RWPE1 (cell line): ENCODE measurements around the gene GALNT2.

Experiments used
- CTCF ChIA-PET: fragments of 350-600 bp; sonication (Branson Sonifier 250); formaldehyde crosslinking; extraction: SDS; loops from one replicate; lab custom pipeline; 2021; lab: Yijun Ruan, JAX
- POLR2A ChIA-PET: fragments of 400-600 bp; formaldehyde crosslinking; extraction: SDS; loops from one replicate; lab custom pipeline; 2020; ENCODE audit warnings: antibody characterized with exemption; ENCODE audit not compliant: low non-redundant PET; lab: Yijun Ruan, JAX
- DNase-seq: peaks from one replicate; pipeline ENCODE4 v3.0.0; 2012; ENCODE audit warnings: low spot score
- H3K27ac ChIP-seq: fragments of 450-650 bp; 2 replicates; pipeline ENCODE4 v1.5.1; 2017
- TF ChIP-seq, protein P1 (sequence below): fragments of 450-650 bp; conservative IDR thresholded peaks from 2 replicates; pipeline ENCODE4 v1.5.1; 2017; ENCODE audit warnings: low read depth, mild to moderate bottlenecking

GALNT2 gene

GRCh38 chr1:230104395-230105244 is 37.6 kb downstream of the GALNT2 start:
- DNase-seq = peak; percentile 98
- ChIA-PET CTCF (interaction anchor here (0.6 to 1.1 kb wide), 3 partner anchors 19 to 329 kb away, joined by 3 to 9 read pairs (median 5); no protein-coding TSS in a partner anchor), POLR2A (no interaction called here)
- peak overlapping the region; percentile 96 for H3K27ac ChIP-seq
- TF ChIP-seq, protein P1, sequence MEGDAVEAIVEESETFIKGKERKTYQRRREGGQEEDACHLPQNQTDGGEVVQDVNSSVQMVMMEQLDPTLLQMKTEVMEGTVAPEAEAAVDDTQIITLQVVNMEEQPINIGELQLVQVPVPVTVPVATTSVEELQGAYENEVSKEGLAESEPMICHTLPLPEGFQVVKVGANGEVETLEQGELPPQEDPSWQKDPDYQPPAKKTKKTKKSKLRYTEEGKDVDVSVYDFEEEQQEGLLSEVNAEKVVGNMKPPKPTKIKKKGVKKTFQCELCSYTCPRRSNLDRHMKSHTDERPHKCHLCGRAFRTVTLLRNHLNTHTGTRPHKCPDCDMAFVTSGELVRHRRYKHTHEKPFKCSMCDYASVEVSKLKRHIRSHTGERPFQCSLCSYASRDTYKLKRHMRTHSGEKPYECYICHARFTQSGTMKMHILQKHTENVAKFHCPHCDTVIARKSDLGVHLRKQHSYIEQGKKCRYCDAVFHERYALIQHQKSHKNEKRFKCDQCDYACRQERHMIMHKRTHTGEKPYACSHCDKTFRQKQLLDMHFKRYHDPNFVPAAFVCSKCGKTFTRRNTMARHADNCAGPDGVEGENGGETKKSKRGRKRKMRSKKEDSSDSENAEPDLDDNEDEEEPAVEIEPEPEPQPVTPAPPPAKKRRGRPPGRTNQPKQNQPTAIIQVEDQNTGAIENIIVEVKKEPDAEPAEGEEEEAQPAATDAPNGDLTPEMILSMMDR = no peak

GRCh38 chr1:230105245-230105753 is 38.3 kb downstream of the GALNT2 start:
- ChIA-PET CTCF (interaction anchor here (0.6 kb wide), 1 partner anchor 20 kb away, joined by 3 read pairs; no protein-coding TSS in a partner anchor), POLR2A (no interaction called here)
- no peak for DNase-seq
- TF ChIP-seq, protein P1 = no peak
- peak overlapping the region; percentile 96 for H3K27ac ChIP-seq

GRCh38 chr1:230105754-230106625 is 39.0 kb downstream of the GALNT2 start:
- ChIA-PET CTCF (no interaction called here), POLR2A (no interaction called here)
- TF ChIP-seq, protein P1 = no peak
- peak overlapping the region; percentile 96 for H3K27ac ChIP-seq
- DNase-seq = peak; percentile 75

GRCh38 chr1:230107941-230108340 is 40.9 kb downstream of the GALNT2 start:
- TF ChIP-seq, protein P1 = no peak
- ChIA-PET CTCF (no interaction called here), POLR2A (no interaction called here)
- no peak for DNase-seq
- no peak overlapping the region for H3K27ac ChIP-seq

DNA sequence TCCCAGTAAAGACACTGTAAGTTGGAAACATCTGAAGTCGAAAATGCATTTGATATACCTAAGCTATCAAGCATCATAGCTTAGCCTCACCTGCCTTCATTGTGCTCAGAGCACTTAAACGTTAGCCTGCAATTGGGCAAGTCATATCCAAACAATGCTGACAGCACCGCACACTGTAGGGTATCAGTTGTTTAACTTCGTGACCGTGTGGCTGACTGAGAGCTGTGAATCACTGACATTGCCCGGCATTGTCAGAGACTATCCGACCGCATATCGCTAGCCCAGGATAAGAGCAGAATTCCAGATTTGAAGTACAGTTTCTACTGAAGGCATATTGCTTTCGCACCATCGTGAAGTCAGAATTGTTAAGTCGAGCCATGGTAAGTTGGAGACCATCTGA is 41.5 kb downstream of the GALNT2 start:
- TF ChIP-seq, protein P1 = no peak
- CTCF ChIA-PET = interaction anchor here (0.5 kb wide), 1 partner anchor 1018 kb away, joined by 3 read pairs; no protein-coding TSS in a partner anchor

DNA sequence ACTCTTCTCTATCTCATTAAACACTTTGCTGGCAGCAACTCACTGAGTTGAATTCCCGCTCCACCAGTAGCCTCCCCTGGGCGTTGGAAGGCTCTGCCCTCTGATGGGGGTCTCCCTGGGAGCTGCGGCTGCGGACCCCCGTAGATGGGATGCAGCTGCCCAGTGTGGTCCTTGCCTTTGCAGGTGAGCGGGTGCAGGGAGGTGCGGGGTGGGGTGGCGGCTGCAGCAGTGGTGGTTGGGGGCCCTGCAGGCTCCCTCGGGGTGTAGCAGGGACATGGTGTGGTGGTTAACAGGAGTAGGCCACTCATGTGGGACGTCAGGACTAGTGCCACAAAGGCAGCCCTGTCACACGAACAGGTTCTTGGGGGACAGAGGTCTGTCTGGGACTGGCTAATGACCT is 42.0 kb downstream of the GALNT2 start:
- CTCF ChIA-PET = no interaction called here
- TF ChIP-seq, protein P1 = no peak
- POLR2A ChIA-PET = no interaction called here
- no peak overlapping the region for H3K27ac ChIP-seq
- DNase-seq = no peak

More for the DNA sequence above, 41.5 kb downstream of the GALNT2 start:
- H3K27ac ChIP-seq = no peak overlapping the region
- POLR2A ChIA-PET = no interaction called here
- no peak for DNase-seq
